Femur (tissue), 1 donor: ENCODE measurements around the gene FOXG1.

ENCODE experiments used
- DNase-seq: peaks from one replicate; pipeline ENCODE4 v3.0.0-alpha.2; 2017

Gene FOXG1

DNA sequence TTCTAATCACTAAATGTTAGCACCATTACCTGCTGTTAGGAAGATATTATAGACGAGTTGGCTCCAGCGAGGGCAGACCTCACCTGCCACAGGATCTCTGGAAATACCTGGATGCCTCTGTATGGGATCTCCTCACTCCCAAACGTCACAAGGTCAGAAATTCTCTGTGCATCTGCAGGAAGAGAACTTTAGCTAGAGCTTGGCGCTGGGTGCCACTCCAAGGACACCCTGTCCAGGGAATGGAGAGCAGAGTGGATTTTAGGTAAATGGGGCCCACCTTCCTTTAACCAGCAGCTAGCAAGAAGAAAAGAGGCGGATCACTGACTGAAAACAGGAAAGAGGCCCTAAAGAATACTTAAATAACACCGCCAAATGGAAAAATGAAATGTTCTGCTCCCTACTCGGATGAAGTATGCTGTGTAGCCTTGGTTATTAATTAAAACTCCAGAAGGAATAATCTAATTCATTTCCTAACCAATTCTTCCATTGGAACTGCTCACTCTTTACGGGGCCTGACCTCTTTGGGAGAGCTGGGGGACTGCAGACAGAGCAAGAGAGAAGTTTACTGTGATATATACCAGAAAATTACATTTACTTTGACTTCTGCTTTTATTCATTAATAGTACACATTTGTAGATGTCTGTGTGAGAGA is 4.2 kb upstream of the FOXG1 start:
- no peak for DNase-seq

DNA sequence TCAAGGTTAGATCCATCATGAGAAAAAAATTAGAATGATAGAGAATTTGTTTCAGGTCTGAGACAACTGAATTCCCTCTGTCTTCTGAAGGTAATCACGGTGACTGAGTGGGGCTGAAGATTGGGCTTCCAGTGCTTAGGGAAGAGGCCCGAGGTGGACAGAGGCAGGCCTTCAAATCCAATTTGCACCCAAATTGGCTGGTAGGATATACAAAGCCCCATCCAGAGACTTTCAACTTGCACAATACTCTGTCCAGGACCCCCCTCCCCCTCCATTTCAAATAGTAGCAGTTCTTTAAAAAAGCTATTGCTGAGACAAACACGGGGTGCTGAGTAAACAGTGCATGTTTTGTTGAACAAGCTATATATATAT is 3.6 kb upstream of the FOXG1 start:
- no peak for DNase-seq

DNA sequence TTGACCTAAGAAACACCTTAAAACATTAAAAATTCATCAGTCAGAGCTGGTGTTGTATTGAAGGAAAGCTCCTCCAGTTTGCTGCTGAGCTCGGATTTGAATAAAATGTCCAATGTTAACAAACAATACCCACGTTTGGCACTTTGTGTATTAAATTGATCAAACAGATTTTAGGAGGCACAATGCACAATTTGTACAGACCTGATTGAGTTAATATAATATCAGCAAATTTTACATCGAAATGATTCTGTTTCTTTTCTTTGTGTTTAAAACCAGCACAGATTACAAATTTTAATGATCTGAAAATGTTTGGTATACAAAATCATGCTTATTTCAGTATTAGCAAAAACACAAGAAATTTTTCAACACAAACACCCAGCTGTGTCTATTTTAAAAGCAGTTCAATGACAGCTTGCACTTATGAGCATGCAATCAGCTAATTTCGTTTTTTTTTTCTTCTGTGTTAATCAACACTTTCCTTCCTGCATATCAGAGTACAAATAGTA is 2.8 kb upstream of the FOXG1 start:
- no peak for DNase-seq

- no peak for DNase-seq
These were observed 2.1 kb upstream of the FOXG1 start for GRCh38 chr14:28764257-28765160.

GRCh38 chr14:28765169-28765830 is 1.3 kb upstream of the FOXG1 start:
- DNase-seq = no peak

GRCh38 chr14:28765831-28766468 is 637 bp upstream of the FOXG1 start:
- DNase-seq = peak; percentile 47

GRCh38 chr14:28767030-28767852 is 654 bp downstream of the FOXG1 start:
- DNase-seq = no peak

- DNase-seq = no peak
These were observed 1.5 kb downstream of the FOXG1 start for GRCh38 chr14:28767853-28768741.

DNA sequence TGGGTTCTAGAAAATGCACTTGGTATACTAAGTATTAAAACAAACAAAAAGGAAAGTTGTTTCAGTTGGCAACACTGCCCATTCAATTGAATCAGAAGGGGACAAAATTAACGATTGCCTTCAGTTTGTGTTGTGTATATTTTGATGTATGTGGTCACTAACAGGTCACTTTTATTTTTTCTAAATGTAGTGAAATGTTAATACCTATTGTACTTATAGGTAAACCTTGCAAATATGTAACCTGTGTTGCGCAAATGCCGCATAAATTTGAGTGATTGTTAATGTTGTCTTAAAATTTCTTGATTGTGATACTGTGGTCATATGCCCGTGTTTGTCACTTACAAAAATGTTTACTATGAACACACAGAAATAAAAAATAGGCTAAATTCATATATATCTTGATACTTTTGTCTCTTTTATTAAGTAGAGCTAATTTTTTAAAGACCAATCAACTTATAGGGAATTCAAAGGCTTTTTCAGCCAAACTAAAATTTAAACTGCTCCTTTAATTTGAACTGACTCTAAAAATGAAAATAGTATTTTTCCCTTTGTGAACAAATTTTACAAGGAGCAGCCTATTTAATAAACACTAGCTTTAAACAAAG is 2.8 kb downstream of the FOXG1 start:
- DNase-seq = no peak

- DNase-seq = no peak
These were observed 3.5 kb downstream of the FOXG1 start for GRCh38 chr14:28770061-28770460.

DNA sequence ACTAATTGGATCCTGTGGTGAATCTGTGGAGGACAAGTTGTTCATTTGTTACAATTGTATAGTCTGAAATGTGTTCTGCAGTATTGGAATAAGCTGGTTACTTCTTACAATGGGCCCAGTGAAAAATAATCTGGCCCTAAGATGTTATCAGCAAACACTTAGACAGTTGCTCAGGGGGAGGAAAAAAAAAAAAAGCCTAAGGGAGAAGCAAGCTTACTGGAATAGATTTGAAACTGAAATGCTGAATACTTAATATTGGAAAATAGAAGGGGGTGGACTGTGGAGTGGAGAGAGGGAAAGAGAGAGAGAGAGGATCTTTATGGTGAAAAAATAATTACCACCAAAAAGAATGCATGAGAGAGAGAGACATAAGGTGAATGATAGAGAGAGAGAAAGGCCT is 4.0 kb downstream of the FOXG1 start:
- no peak for DNase-seq

DNA sequence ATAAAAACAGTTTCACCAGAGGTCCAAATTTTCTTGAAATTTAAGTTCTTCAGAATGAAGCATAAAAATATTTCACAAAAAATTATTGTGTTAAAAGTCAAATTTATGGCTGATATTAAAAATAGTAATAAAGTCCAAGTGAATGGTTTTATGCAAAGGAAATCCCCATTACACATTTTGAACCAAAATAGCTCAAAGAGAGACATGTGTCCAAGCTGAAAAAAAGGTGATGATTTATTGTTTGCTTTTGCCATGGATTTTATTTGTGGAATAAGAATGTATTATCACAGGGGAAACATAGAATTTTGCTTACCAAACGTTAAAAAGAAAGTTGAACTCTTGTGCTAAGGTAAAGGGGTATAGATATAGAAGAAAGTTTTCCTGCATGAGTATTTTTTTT is 4.6 kb downstream of the FOXG1 start:
- no peak for DNase-seq

GRCh38 chr14:28772613-28773012 is 6.0 kb downstream of the FOXG1 start:
- no peak for DNase-seq

DNA sequence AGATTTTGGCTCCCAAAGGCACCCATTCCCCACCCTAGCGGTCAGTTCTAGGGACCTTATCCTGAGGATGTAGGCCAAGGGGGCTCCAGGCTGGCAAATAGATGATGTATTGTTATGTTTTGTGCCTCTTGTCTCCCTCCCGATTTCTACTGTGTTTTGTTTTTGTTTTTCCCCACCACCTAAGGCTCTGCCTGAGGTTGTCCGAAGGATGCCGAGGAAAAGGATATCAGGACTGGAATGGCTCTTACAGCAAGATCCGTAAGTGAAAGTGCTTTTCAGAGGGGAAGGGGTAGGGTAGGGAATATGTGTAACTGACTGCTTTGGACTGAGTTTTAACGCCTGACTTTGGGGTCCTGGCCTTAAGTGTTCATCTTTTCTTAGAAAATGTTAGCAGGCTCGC is 6.6 kb downstream of the FOXG1 start:
- no peak for DNase-seq

DNA sequence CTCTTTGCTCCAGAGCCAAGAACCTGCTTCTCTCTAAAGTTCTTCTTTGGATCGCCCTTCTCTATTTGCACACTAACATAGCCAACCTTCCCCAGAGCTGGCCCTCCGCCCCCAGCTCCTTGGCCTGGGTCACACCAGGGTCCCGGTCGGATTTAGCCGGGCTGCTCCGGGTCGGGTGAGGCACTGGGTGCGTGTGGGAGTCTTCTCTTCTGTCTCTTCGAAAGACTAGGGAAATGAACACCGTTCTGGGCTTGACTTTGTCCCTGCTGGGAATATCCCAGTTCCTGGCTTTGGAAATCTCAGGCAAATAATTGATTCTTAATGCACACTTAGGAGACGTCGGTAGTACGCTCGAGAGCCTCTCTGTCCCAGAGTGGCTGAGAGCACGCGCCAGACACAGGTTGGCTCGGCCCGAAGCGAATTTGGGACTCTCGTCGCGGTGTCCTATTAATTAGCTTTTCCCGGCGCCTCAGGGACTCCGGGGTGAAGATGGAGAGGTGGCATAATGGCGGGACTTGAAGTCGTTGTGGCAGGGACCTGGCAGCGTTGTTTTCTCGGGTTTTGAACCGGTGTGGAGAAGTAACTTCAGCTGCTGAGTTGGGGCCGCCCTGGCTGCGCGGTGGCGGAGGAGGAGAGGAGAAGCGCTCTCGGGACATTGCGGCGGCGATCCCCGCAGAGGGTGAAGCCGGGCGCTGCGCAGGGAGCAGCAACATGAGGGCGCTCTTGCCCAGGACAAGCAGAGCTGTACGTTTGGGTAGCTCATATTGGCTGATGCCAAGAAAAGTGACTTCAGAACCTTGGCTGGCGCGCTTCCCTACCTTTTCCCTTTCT is 7.5 kb downstream of the FOXG1 start:
- no peak for DNase-seq

DNA sequence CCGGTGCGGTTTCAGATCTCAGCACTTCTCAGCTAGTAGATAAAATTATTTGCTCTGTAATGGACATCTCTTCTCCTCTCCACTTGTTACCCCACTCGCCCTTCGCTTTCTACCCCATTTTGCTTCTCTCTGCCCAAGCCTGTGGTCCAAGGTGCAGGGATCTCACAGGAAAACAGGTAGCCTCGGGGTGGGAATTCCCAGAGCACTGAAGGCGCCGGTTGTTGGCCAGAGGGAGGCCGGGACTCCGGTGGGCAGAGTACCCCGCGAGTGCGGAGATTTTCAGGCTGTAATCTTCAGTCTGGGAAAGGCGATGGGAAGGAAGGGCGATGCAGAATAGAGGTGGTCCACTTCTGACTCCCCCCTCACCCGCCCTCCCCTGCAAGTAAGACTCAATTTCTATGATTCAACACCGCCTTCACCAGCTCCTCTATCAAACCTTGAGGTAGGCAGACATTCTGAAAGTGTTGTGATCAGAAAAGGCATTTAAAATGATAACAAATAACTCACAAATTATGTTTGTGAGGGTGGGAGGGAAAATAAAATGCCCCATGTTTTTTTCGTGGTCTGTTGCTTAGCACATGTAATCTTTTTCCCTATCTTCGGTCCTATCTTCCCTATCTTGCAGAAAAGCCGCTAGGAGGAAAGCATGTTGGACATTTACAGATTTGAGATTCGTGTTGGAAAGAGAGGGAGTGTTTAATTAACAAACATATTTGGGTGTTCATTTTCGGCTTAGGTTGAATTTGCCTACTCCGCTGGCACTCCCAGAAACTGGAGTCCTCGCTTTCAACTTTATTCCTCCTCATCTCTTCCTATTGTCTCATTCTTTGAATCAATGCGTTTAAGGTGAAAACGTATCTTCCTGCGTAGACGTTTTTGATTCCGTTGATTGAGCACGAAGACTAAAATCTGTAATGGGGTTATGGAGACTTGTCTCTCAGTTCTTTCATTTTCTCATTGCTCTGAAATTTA is 8.5 kb downstream of the FOXG1 start:
- DNase-seq = no peak

GRCh38 chr14:28776482-28777266 is 10.1 kb downstream of the FOXG1 start:
- no peak for DNase-seq
